Loucy (cell line): ENCODE data around the gene LDHAL6B.

ENCODE experiments used
- CTCF ChIP-seq: fragments of 200-600 bp; sonication (generic); conservative IDR thresholded peaks from 2 replicates; pipeline ENCODE4 v1.5.1; 2014; ENCODE audit warnings: mild to moderate bottlenecking, antibody characterized with exemption, low read length
- EZH2phosphoT487 ChIP-seq: fragments of 200-600 bp; IDR thresholded peaks from 2 replicates; pipeline ENCODE4 v1.6.1; 2018; ENCODE audit warnings: antibody characterized with exemption, mild to moderate bottlenecking, moderate library complexity, borderline replicate concordance

DNA sequence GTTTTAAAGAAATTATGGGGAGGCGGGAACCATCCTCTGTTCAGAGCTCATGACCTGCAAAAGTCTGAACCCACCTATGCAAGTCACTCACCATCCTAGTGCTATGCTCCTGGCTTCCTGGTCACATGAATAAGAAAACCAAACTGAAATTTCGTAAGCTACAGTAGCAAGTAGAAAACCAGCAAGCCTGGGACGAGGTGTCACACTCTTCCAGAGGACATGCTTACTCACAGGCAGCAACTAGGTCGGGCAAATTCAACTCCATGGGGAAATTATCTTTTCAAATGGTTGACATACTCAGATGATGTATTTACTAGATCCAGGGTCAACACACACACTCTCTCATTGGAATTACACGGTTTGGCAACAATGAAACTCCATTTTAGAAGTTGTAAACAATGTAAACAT lies 31.3 kb downstream of the LDHAL6B start:
- TF ChIP-seq CTCF (no peak), EZH2phosphoT487 (no peak)
